Putamen (tissue), 1 donor: ENCODE data around the gene PPP1R26.
"Not testable (repeated sequence)": the region's sequence is repeated elsewhere in the genome, so short reads cannot be mapped to it uniquely, and the experiment has no call there.

Experiments
- DNase-seq: peaks from one replicate; pipeline ENCODE4 v3.0.0-alpha.2; 2016; ENCODE audit warnings: low spot score

Gene PPP1R26

GRCh38 chr9:135479469-135480052 is at the start of gene PPP1R26:
PPP1R26 (plus strand) TSS chr9:135479782; CDS start chr9:135484511, 4,729 bp downstream.
- no peak for DNase-seq

- DNase-seq: no peak
These were observed 42.3 kb upstream of the PPP1R26 start for GRCh38 chr9:135437259-135437658.

GRCh38 chr9:135437696-135438095 is 41.9 kb upstream of the PPP1R26 start:
- not testable (repeated sequence) for DNase-seq

- DNase-seq: not testable (repeated sequence)
These were observed 40.9 kb upstream of the PPP1R26 start for GRCh38 chr9:135438581-135439232.

GRCh38 chr9:135439514-135439913 is 40.1 kb upstream of the PPP1R26 start:
- not testable (repeated sequence) for DNase-seq

- DNase-seq: no peak
These were observed 39.7 kb upstream of the PPP1R26 start for GRCh38 chr9:135439916-135440315.

GRCh38 chr9:135440620-135441019 is 39.0 kb upstream of the PPP1R26 start:
- DNase-seq: no peak

- not testable (repeated sequence) for DNase-seq
These were observed 38.2 kb upstream of the PPP1R26 start for GRCh38 chr9:135441105-135442071.

GRCh38 chr9:135442075-135442474 is 37.5 kb upstream of the PPP1R26 start:
- no peak for DNase-seq

- DNase-seq: no peak
These were observed 35.7 kb upstream of the PPP1R26 start for GRCh38 chr9:135443797-135444425.

GRCh38 chr9:135447126-135447525 is 32.5 kb upstream of the PPP1R26 start:
- no peak for DNase-seq

GRCh38 chr9:135448663-135449100 is 30.9 kb upstream of the PPP1R26 start:
- no peak for DNase-seq

- not testable (repeated sequence) for DNase-seq
These were observed 30.1 kb upstream of the PPP1R26 start for GRCh38 chr9:135449532-135449931.

- no peak for DNase-seq
These were observed 28.6 kb upstream of the PPP1R26 start for GRCh38 chr9:135450956-135451355.

- DNase-seq: not testable (repeated sequence)
These were observed 27.7 kb upstream of the PPP1R26 start for GRCh38 chr9:135451909-135452308.

- no peak for DNase-seq
These were observed 24.8 kb upstream of the PPP1R26 start for GRCh38 chr9:135454737-135455136.

- no peak for DNase-seq
These were observed 24.1 kb upstream of the PPP1R26 start for GRCh38 chr9:135455401-135456030.

- no peak for DNase-seq
These were observed 23.0 kb upstream of the PPP1R26 start for GRCh38 chr9:135456436-135457104.

- not testable (repeated sequence) for DNase-seq
These were observed 21.1 kb upstream of the PPP1R26 start for GRCh38 chr9:135458478-135458877.

GRCh38 chr9:135461936-135462335 is 17.6 kb upstream of the PPP1R26 start:
- DNase-seq: no peak

- DNase-seq: no peak
These were observed 16.4 kb upstream of the PPP1R26 start for GRCh38 chr9:135463140-135463539.
